Activated T-cell treated with anti-CD3 and anti-CD28 coated beads, Interleukin-2, amount 50 U/mL, for 4 hours (primary cell): Measurements from ENCODE around the gene EHMT1. TPM values are rescaled to one million over a fixed set of nuclear protein-coding genes. Genes with fewer than 3 reads are reported as not detected.

Source experiments
- ATAC-seq, 2 donors: fragments of 200-7000 bp; cut with Tn5 transposase; one replicate each; pipeline ENCODE4 v1.10.0; 2021
- DNase-seq: peaks from one replicate; pipeline ENCODE4 v3.0.0-alpha.2; 2020
- H3K27me3 Mint-ChIP-seq: one replicate; pipeline ENCODE4 v1.8.0; 2021; ENCODE audit warnings: low read depth, mixed read lengths
- H3K36me3 Mint-ChIP-seq: one replicate; pipeline ENCODE4 v1.8.0; 2022; ENCODE audit warnings: mixed read lengths; ENCODE audit not compliant: insufficient read depth
- H3K4me1 Mint-ChIP-seq: one replicate; pipeline ENCODE4 v1.8.0; 2021; ENCODE audit warnings: low read depth, mixed read lengths
- H3K4me3 Mint-ChIP-seq: one replicate; pipeline ENCODE4 v1.8.0; 2021; ENCODE audit warnings: mild to moderate bottlenecking, moderate library complexity, mixed read lengths
- H3K9me3 Mint-ChIP-seq: one replicate; pipeline ENCODE4 v1.8.0; 2021; ENCODE audit warnings: mixed read lengths
- total RNA-seq, 3 donors: library from RNA; stranded (reverse); gene quantifications; one replicate each; pipeline ENCODE4 v1.2.1, GENCODE V29; 2021

Gene EHMT1
- total RNA-seq, 3 donors from 2014 or later, result 76.6 to 79.1 (median 78.1) TPM

DNA sequence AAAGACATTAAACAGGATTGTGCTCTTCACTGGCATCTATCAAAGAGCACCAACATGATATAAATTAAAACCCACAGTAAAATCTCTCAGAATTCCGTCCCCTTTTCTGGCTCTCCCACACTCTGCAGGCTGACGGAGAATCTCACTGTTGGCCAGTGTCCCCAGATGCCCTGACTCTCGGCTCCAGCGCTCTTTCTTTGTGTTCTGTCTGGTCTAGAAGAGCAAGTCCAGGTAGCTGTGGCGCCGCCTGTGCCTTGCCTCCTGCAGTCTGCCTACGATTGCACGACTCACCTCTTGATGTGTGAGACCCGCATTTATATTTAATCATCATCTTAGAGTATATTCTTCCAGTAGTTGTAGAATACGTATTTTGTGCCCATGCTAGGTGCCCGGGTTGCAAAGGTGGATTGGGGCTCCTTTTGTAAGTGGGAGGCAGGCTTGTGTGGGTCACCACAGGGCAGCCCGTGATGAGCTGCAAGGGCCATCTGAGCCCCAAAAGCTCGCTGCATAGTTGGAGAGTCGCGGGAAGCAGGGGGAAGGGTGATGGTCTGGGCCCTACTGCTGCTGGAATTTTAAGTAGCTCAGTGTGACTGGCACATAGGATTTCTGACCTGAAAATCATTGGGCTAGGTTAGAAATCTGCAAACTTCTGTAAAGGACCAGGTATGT lies 55.6 kb downstream of the EHMT1 start:
- peaks cover 6% of the 10 kb centered on the region for H3K36me3 Mint-ChIP-seq
- H3K4me3 Mint-ChIP-seq, result no peak overlapping the region
- H3K27me3 Mint-ChIP-seq, result no peaks in the 10 kb centered on the region
- no peaks in the 10 kb centered on the region for H3K9me3 Mint-ChIP-seq
- ATAC-seq (no peak), DNase-seq (no peak)
- H3K4me1 Mint-ChIP-seq, result peaks cover 39% of the 10 kb centered on the region

- Mint-ChIP-seq H3K36me3 (peaks cover 7% of the 10 kb centered on the region), H3K27me3 (no peaks in the 10 kb centered on the region), H3K9me3 (no peaks in the 10 kb centered on the region), H3K4me1 (peaks cover 43% of the 10 kb centered on the region), H3K4me3 (no peak overlapping the region)
- ATAC-seq (no peak), DNase-seq (no peak)
Observed at GRCh38 chr9:137674976-137675320, 56.1 kb downstream of the EHMT1 start.

DNA sequence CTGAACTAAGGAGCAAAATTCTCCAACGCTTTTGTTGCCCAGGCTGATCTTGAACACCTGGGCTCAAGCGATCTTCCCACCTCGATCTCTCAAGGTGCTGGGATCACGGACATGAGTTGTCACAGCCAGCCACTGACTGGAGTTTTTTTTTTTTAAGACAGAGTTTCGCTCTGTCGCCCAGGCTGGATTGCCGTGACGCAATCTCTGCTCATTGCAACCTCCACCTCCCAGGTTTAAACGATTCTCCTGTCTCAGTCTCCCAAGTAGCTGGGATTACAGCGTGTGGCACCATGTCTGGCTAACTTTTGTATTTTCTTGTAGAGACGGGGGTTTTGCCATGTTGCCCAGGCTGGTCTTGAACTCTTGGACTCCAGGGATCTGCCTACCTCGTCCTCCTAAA lies 58.2 kb downstream of the EHMT1 start:
- Mint-ChIP-seq H3K36me3 (peaks cover 8% of the 10 kb centered on the region), H3K4me1 (peaks cover 46% of the 10 kb centered on the region), H3K4me3 (no peak overlapping the region), H3K9me3 (no peaks in the 10 kb centered on the region), H3K27me3 (no peaks in the 10 kb centered on the region)
- ATAC-seq, result no peak
- DNase-seq, result no peak

GRCh38 chr9:137678202-137678601 lies 59.4 kb downstream of the EHMT1 start:
- Mint-ChIP-seq H3K4me1 (peaks cover 36% of the 10 kb centered on the region), H3K36me3 (peaks cover 8% of the 10 kb centered on the region), H3K9me3 (no peaks in the 10 kb centered on the region), H3K4me3 (no peak overlapping the region), H3K27me3 (no peaks in the 10 kb centered on the region)
- ATAC-seq (no peak), DNase-seq (no peak)

- H3K36me3 Mint-ChIP-seq, result peaks cover 8% of the 10 kb centered on the region
- no peak for DNase-seq
- H3K4me1 Mint-ChIP-seq, result peaks cover 30% of the 10 kb centered on the region
- H3K27me3 Mint-ChIP-seq, result no peaks in the 10 kb centered on the region
- H3K4me3 Mint-ChIP-seq, result no peak overlapping the region
- ATAC-seq, result no peak
- H3K9me3 Mint-ChIP-seq, result no peaks in the 10 kb centered on the region
Observed at GRCh38 chr9:137679249-137679648, 60.4 kb downstream of the EHMT1 start.

- Mint-ChIP-seq H3K36me3 (peaks cover 8% of the 10 kb centered on the region), H3K27me3 (no peaks in the 10 kb centered on the region), H3K4me1 (peaks cover 26% of the 10 kb centered on the region), H3K4me3 (no peak overlapping the region), H3K9me3 (no peaks in the 10 kb centered on the region)
- no peak for DNase-seq
- no peak for ATAC-seq
Observed at GRCh38 chr9:137679695-137680305, 61.0 kb downstream of the EHMT1 start.

GRCh38 chr9:137680444-137681358 lies 61.9 kb downstream of the EHMT1 start:
- H3K36me3 Mint-ChIP-seq, result peaks cover 12% of the 10 kb centered on the region
- no peaks in the 10 kb centered on the region for H3K27me3 Mint-ChIP-seq
- H3K4me1 Mint-ChIP-seq, result peaks cover 34% of the 10 kb centered on the region
- no peak overlapping the region for H3K4me3 Mint-ChIP-seq
- DNase-seq (no peak), ATAC-seq (no peak)
- no peaks in the 10 kb centered on the region for H3K9me3 Mint-ChIP-seq

GRCh38 chr9:137682428-137683105 lies 63.8 kb downstream of the EHMT1 start:
- H3K36me3 Mint-ChIP-seq, result peaks cover 19% of the 10 kb centered on the region
- H3K27me3 Mint-ChIP-seq, result no peaks in the 10 kb centered on the region
- peaks cover 44% of the 10 kb centered on the region for H3K4me1 Mint-ChIP-seq
- no peak for DNase-seq
- H3K4me3 Mint-ChIP-seq, result no peak overlapping the region
- ATAC-seq, result no peak
- H3K9me3 Mint-ChIP-seq, result no peaks in the 10 kb centered on the region

DNA sequence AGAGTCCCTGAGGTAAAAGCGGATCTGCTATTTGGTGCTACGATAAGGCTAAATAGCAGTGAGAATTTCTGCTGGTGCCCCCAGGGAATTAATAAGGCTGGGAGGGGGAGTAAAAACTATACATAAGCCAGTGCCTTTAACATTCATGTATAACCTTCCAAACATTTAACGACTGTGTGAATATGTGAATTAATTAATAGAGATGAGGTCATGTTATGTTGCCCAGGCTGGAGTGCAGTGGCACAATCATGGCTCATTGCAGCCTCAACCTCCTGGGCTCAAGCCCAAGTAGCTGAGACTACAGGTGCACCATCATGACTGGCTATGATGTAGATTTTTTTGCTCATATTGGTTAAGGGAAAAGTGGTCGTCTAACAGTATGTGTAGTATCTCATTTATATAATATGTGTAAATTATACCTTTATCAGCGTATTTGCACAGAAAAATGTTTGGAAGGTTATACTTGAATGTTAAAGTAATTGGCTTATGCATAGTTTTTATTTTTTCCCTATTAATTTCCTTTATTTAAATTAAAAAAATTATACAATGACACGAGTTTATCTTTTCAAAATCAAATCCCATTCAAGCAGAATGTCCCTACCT lies 64.6 kb downstream of the EHMT1 start:
- DNase-seq, result no peak
- no peak for ATAC-seq
- H3K27me3 Mint-ChIP-seq, result no peaks in the 10 kb centered on the region
- peaks cover 43% of the 10 kb centered on the region for H3K4me1 Mint-ChIP-seq
- no peaks in the 10 kb centered on the region for H3K9me3 Mint-ChIP-seq
- peaks cover 18% of the 10 kb centered on the region for H3K36me3 Mint-ChIP-seq
- no peak overlapping the region for H3K4me3 Mint-ChIP-seq

DNA sequence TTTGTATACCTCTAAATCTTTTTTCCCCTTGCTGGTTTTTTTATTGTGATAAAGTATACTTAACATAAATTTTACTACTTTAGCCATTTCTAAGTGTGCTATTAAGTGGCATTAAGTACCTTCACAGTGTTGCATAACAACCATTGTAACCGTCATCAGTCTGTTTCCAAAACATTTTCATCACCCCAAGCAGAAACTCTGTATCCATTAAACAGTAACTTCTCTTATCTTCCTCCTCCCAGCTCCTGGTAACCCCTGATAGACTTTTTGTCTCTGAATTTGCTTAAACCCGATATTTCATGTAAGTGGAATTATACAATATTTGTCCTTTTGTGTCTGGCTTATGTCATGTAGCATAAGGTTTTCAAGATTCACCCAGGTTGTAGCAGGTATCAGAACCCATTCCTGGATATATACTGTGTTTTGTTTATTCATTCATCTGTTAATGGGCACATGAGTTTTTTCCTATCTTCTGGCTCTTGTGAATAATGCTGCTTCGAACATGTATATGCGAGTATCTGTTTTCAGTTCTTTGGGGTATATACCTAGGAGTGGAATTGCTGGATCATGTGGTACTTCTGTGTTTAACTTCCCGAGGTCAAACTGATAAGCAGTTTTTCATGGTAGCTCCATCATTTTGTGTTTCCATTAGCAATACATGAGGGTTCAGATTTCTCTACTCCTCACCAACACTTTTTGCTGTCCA lies 66.4 kb downstream of the EHMT1 start:
- DNase-seq (no peak), ATAC-seq (no peak)
- Mint-ChIP-seq H3K27me3 (no peaks in the 10 kb centered on the region), H3K36me3 (peaks cover 20% of the 10 kb centered on the region), H3K4me3 (no peak overlapping the region), H3K9me3 (no peaks in the 10 kb centered on the region), H3K4me1 (peaks cover 40% of the 10 kb centered on the region)

GRCh38 chr9:137685741-137686420 lies 67.1 kb downstream of the EHMT1 start:
- no peak for DNase-seq
- Mint-ChIP-seq H3K27me3 (no peaks in the 10 kb centered on the region), H3K9me3 (no peaks in the 10 kb centered on the region), H3K4me1 (peaks cover 40% of the 10 kb centered on the region), H3K36me3 (peaks cover 23% of the 10 kb centered on the region), H3K4me3 (no peak overlapping the region)
- no peak for ATAC-seq

DNA sequence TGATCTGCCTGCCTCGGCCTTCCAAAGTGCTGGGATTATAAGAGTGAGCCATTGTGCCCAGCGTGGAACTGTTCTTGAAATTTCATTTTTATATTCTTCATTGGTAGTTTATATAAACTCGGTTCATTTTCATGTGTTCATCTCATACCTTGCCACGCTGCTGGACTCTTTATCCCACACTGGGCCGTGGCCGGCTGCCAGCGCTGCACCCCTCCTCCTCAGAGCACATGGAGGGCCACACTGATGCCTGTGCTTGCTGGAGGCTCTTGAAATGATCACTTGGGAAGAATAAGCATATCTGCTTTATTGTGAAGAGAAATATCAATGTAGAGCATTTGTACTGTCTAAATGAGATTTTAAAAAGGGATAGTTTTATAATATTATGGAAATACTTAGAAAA lies 69.5 kb downstream of the EHMT1 start:
- no peak overlapping the region for H3K4me3 Mint-ChIP-seq

DNA sequence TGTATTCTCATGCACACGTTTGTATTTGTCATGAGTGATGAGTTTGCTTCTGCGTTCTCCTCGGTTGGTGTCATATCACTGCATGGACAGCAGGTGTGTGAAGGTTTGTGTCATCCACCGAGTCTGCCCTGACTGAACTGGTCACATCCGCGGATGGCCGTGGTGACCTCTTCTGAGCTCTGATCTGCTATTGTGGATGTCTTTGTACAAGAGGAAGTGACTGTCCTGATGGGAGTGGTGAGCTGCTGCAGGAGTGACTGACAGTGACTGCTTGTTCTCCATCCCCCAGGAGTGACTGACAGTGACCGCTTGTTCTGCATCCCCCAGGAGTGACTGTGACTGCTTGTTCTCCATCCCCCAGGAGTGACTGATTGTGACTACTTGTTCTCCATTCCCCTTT lies 69.9 kb downstream of the EHMT1 start:
- ATAC-seq (no peak), DNase-seq (no peak)
- Mint-ChIP-seq H3K4me1 (peaks cover 50% of the 10 kb centered on the region), H3K36me3 (peaks cover 30% of the 10 kb centered on the region), H3K9me3 (no peaks in the 10 kb centered on the region), H3K27me3 (no peaks in the 10 kb centered on the region), H3K4me3 (no peak overlapping the region)

More for the DNA sequence above, 69.5 kb downstream of the EHMT1 start:
- H3K4me1 Mint-ChIP-seq, result peaks cover 50% of the 10 kb centered on the region
- no peak for DNase-seq
- no peaks in the 10 kb centered on the region for H3K9me3 Mint-ChIP-seq
- no peaks in the 10 kb centered on the region for H3K27me3 Mint-ChIP-seq
- no peak for ATAC-seq
- peaks cover 30% of the 10 kb centered on the region for H3K36me3 Mint-ChIP-seq
